Stomach (tissue), 4 donors: ENCODE results near the gene CFAP97D1.

ENCODE experiments used
- CTCF ChIP-seq, 7 experiments: fragments of 450-650 bp in 4 of 7; fragments of 200-600 bp in 3 of 7; sonication (generic) in 3 of 7; IDR thresholded peaks; one replicate each; pipeline ENCODE4 v1.5.1; 2016 to 2019; ENCODE audit warnings: antibody characterized with exemption in 7 of 7, control low read depth in 2 of 7, mild to moderate bottlenecking in 1 of 7
- EP300 ChIP-seq: sonication (generic); formaldehyde crosslinking; IDR thresholded peaks from one replicate; pipeline ENCODE4 v1.6.1; 2017; ENCODE audit warnings: antibody characterized with exemption
- POLR2A ChIP-seq, 4 donors: fragments of 450-650 bp; IDR thresholded peaks; one replicate each; pipeline ENCODE4 v1.6.1; 2016; ENCODE audit warnings: antibody characterized with exemption in 4 of 4, control low read depth in 2 of 4, mild to moderate bottlenecking in 1 of 4, moderate library complexity in 1 of 4
- POLR2AphosphoS5 ChIP-seq, 3 donors: sonication (generic); formaldehyde crosslinking; IDR thresholded peaks; one replicate each; pipeline ENCODE4 v1.6.1; 2016; ENCODE audit warnings: antibody characterized with exemption in 3 of 3

GRCh38 chr17:43733956-43734355 is 46.3 kb upstream of the CFAP97D1 start:
- TF ChIP-seq CTCF (IDR thresholded peaks at IDR 0.05) (no peak), POLR2AphosphoS5 (IDR thresholded peaks at IDR 0.05) (no peak), POLR2A (IDR thresholded peaks at IDR 0.05) (no peak), EP300 (no peak)
